Fibroblast of gingiva (primary cell): ENCODE results near the gene NCCRP1.

Experiments used
- DNase-seq: peaks from one replicate; pipeline ENCODE4 v3.0.0-alpha.2; 2011; ENCODE audit warnings: low read depth

The NCCRP1 gene

DNA sequence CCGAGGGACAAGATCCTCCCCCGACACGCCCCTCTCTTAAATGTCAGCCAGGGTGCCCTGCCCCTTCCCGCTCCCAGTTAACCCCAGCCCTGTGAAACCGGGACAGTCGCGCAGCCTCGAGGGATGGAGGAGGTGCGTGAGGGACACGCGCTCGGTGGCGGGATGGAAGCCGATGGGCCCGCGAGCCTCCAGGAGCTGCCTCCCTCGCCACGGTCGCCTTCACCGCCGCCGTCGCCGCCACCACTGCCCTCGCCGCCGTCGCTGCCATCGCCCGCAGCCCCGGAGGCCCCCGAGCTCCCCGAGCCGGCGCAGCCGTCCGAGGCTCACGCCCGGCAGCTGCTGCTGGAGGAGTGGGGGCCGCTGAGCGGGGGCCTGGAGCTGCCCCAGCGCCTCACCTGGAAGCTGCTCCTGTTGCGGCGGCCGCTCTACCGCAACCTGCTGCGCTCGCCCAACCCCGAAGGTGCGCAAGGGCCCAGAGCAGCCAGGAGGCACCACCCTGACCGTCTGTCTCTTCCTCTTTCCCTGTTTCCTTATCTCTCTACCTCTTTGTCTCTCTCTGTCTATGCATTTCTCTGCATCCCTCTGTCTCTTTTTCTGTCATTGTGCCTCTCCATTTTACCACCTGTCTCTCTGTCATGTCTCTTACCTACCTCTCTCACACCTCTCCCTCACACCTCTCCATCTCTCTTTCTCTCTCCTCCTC, at the start of gene NCCRP1:
Gene NCCRP1 (plus strand): TSS at position 105 of the 703 bp plus-strand sequence. CDS start 19 bp downstream, at position 124.
- no peak for DNase-seq

DNA sequence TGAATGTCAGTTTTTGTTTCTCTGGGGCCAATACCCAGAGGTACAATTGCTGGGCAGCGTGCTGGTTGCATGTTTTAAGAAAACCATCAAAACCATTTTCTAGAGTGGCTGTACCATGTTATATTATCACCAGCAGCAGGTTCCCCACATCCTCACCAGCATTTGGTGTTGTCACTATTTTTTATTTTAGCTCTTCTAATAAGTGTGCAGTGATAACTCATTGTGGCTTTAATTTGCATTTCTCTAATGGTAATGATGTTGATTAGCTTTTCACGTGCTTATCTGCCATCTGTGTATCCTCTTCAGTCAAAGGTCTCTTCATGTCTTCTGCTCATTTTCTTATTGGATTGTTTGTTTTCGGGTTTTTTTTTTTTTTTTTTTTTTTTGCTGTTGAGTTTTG, 49.3 kb upstream of the NCCRP1 start:
- no peak for DNase-seq

GRCh38 chr19:39148939-39149529, 47.7 kb upstream of the NCCRP1 start:
- DNase-seq = no peak

GRCh38 chr19:39150235-39150634, 46.5 kb upstream of the NCCRP1 start:
- DNase-seq = no peak

DNA sequence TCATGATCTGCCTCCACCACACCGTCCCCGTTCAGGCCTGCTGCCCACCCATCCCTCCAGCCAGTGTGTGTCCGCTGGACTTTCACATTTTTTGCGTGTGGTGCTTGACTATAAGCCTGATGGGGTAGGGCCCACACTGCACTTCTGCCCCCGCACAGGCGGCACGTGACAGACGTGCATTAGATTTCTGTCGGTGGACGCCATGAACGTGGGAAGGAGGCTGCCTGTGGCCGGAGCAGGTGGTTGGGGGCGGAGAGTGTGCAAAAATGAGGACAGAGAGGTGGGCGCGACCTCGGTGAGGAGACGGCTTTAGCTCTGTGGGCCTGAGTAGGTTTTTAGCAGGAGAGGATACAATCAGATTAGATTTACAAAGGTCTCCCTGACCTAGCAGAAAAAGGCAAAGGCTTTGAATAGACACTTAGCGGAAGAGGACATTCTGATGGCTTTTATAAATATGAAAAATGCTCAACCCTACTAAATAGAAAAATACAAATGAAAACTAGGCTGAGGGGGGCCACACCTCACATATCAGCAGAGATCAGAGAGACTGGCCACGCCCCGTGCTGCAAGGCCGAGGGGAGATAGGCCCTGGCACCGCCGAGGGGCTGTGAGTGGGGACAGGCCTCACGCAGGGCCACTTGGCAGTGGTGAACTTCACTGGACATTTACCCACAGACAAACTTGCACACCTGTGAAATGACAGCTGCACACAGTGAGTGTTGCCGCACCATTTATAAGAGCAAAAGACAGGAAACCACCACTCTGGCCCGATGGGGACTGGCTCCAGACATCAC, 45.8 kb upstream of the NCCRP1 start:
- no peak for DNase-seq

DNA sequence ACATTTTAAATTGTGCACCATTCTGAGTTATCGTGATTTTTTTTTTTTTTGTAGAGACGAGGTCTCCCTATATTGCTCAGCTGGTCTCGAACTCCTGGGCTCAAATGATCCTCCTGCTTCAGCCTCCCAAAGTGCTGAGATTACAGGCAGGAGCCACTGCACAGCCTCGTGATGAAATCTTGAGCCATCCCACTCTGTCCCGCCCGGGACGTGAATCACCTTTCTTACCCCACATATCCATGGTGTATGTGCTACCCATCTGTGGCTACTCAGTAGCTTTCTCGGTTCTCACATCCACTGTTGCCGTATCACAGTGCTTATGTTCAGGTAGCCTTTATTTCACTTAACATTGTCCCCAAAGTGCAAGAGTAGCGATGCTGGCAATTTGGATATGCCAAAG, 44.7 kb upstream of the NCCRP1 start:
- DNase-seq = no peak

DNA sequence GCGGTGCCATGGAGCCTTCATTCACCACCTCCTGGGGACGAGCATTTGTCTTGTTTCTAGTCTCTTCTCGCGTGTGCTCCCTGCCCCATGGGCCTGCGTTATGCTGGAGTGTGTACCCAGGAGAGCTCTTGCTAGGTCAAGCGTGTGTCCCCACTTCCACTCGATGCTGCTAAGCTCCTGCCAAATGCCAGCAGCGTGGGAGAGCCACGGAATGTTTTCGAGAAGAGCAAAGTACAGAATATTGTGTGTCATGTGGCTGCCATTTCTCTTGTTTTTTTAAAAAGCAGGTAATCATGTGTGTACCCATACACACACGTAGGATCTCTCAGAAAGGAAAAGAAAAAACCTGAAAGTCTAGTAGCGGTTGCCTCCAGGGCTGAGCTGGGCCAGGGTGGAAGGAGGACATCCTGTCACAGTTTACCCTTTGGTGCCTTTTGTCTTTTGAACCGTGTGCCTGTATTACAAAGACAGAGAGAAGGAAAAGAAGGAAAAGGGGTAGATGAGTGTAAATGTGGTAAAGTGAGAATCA, 42.6 kb upstream of the NCCRP1 start:
- DNase-seq = no peak

DNA sequence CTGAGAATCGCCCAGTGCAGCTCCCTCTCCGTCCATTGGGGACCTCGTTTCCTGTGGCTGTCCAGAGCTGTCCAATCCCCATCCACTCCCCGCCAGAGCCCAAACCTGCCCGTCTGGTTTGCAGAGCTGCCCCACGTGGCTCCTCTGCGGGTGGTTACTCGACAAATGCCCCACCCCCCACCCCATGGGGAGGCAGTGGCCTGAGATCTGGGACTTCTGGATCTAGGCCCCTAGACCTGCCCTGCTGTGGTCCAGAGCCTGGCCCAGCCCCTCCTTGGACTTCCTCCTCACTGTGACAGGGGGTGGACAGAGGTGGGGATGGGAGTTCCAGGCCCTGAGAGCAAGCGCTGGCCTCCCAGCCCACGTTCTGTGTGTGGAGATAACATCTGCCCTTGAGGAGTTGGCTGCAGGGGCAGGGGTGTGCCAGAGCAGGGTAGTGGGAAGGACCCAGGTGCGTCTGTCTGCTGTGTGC, 42.1 kb upstream of the NCCRP1 start:
- DNase-seq = no peak

GRCh38 chr19:39155114-39155700, 41.6 kb upstream of the NCCRP1 start:
- DNase-seq = no peak

DNA sequence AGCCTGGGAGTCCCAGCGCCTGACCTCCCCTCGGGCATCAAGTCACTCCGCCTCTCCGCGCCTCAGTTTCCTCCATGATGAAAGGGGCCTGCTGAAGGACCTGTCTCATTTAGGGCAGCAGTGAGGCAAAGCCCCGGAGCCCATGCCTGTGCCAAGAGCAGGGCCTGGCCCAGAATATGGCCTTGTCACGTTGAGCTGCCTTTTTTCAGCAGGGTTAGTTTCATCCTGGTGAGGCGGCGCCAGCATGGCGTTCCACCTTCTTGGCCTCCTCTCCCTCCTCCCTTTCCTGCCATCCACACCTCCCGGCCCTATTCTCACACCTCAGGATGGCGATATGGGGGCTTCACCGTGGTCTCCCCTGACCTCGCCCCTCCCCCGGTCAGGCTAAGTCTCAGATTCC, 41.0 kb upstream of the NCCRP1 start:
- no peak for DNase-seq

- DNase-seq = no peak
Measured at GRCh38 chr19:39156326-39157230, 40.2 kb upstream of the NCCRP1 start.

- DNase-seq = no peak
Measured at GRCh38 chr19:39157275-39157996, 39.3 kb upstream of the NCCRP1 start.

- DNase-seq = no peak
Measured at GRCh38 chr19:39157997-39158389, 38.8 kb upstream of the NCCRP1 start.

DNA sequence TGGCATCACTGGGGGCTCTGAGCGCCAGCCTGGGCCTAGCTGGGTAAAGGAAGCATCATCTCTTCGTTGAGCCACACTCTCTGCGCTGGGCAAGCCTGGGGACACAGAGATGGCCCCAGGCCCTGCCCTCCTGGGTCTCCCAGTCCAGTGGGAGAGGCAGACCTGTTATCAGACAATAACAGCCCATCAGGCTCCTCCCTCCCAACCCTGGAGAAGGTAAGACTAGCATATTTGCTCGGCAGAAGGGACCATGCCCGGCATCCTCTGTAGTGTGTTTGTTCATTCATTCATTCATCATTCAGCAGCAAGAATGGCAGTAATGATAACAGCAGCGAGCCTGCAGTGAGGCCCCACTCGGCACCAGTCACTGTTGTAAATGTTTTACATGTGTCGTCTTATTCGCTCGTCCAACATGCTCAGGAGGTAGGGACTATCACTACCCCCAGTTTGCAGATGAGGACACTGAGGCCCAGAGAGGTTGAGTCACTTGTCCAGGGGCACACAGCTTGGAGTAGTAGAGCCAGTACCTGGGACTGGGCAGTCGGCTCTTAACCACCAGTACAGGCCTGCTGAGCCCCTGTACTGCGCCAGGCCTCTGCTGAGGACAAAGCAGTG, 38.0 kb upstream of the NCCRP1 start:
- no peak for DNase-seq

DNA sequence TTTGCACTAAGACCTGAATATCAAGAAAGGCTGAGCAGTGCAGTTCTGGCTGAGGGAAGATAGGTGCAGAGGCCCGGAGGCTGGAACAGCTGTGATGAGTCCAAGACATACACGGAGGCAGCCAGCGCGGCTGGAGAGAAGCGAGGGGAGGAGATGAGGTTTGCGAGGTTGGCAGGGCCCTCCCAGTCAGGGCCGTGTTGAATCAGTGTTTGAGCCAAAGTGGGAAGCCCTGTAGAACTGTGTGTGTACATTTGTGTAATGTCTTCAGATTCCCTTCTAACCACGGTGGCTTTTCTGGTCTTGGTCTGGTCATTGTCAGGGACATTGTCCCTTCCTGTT, 36.3 kb upstream of the NCCRP1 start:
- DNase-seq = peak; percentile 76

- peak; percentile 80 for DNase-seq
Measured at GRCh38 chr19:39160889-39161672, 35.7 kb upstream of the NCCRP1 start.

- no peak for DNase-seq
Measured at GRCh38 chr19:39162441-39163043, 34.2 kb upstream of the NCCRP1 start.

GRCh38 chr19:39163621-39164020, 33.1 kb upstream of the NCCRP1 start:
- DNase-seq = no peak

GRCh38 chr19:39164289-39164688, 32.5 kb upstream of the NCCRP1 start:
- DNase-seq = no peak
